GM21423 (cell line): ENCODE measurements around the gene CFAP46.

Experiments
- ATAC-seq: cut with Tn5 transposase; IDR thresholded peaks from one replicate; pipeline ENCODE4 v1.9.1; 2021; ENCODE audit warnings: mild to moderate bottlenecking, moderate library complexity; ENCODE audit not compliant: unreplicated experiment

CFAP46 gene

DNA sequence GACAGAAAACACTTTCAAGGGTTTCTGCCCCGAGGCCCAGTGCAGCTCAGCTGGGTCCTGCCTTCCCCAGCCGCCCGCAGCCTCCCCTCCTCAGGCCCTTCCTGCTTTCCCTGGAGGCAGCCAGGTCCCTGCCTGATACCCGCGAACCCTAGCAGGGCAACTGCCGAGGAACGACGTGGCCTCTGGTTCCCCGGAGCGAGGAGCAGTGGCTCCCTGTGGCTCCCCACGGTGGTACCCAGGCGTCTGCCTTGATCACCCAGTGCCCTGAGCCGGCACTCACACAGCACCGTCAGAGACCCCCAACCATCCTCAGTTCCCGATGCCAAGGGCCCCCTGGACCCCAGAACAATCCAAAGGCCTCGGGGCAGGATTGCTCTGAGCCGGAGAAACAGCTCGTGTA, 58.3 kb downstream of the CFAP46 start:
- ATAC-seq: no peak

- no peak for ATAC-seq
Measured at GRCh38 chr10:132883391-132883881, 58.9 kb downstream of the CFAP46 start.

DNA sequence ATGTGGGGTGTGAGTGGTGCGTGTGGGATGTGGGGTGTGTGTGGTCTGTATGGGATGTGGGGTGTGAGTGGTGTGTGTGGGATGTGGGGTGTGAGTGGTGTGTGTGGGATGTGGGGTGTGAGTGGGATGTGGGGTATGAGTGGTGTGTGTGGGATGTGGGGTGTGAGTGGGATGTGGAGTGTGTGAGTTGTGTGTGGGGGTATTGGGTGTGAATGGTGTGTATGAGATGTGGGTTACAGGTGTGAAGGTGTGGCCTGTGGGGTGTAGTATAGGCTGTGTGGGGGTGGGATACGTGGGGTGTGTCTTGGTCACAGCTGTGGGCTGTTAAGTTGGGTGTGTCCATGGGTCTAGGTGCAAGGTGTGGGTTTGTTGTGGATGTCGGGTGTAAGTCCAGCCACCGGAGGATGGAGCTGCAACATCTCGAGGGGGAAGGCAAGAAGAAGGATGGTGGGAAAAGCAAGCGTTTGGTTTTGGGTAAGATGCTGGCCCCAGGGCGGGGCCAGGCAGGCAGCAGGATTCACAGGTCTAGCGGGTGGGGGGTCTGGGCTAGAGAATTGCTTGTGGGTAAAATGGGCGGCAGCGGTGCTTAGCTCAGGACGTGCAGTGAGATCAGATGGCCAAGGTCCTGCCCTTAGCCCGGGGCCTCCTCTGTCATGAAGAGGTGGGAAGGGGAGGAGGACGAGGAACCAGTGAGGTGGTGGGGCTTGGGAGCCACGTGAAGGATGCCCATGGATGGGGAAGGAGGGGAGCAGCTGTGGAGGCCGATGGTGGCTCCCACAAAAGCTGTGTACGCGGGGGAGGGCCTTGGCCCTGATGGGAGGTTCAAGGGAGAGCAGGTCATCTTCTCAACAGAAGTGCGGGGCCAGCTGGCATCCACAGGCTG, 60.1 kb downstream of the CFAP46 start:
- ATAC-seq: no peak

DNA sequence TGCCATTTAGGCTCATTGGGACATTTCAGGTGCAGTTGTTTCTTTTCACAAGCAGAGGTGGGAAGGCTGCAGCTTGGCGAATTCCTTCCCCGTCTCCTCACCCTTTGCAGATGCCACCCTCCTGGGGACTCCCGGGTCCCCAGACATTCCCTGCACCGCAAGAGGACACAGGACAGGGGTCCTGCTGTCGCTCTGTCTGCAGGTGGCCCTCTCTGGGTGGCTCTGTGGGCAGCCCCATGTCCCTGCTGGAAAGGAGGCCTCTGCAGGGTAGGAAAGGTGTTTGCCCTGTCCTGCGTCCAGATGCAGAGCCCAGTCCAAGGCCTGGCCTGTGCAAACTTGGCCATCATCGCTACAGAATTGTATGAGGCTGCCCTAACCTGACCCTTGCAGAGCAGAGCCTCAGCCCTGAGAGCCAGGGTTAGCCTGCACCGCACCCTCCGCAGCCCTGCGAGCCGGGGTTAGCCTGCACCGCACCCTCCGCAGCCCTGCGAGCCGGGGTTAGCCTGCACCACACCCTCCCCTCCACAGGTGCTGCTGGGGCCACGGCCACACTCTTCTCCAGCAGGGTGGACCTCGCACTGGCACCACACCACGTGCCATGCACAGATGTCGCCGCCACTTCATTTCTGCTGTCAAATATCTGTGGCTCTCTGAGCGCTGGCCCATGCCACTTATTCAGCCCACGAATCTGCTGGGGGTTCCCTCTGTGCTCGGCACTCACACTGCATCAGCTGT, 61.0 kb downstream of the CFAP46 start:
- ATAC-seq: no peak

GRCh38 chr10:132880128-132880981, 62.0 kb downstream of the CFAP46 start:
- no peak for ATAC-seq

DNA sequence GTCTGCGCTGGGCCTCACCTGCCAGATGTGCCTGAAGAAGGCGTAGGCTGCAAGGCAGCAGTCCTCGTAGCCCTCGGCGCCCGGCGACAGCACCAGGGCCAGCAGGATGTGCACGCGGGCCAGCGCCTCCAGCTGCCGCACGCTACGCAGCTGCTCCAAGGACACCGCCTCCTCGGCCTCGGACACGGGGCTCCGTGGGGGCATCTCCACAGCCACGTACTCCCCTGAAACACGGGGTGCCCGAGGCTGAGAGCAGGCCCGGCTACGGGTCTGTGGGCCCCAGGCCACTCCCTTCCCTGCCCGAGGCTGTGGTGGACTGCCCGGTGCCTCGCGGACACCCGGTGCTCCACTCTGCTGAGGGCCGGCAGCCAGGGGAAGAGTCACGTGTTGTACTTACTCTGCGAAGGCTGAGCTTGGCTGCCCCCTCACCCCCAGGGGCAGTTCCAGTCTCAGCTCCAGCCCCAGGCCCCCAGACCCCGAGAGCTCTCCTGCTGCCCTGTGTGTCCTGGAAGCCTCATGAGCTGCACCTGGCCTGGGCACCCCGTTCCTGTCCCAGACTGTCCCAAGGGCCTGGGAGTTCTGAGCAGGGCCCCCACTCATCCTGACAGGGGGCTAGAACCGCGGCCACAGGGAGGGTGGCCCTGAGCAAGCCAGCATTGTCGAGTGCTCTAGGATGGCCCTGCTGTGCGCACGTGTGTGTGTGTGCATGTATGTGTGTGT, 62.8 kb downstream of the CFAP46 start:
- no peak for ATAC-seq

GRCh38 chr10:132878730-132879407, 63.5 kb downstream of the CFAP46 start:
- no peak for ATAC-seq

- ATAC-seq: no peak
Measured at GRCh38 chr10:132878091-132878729, 64.2 kb downstream of the CFAP46 start.

DNA sequence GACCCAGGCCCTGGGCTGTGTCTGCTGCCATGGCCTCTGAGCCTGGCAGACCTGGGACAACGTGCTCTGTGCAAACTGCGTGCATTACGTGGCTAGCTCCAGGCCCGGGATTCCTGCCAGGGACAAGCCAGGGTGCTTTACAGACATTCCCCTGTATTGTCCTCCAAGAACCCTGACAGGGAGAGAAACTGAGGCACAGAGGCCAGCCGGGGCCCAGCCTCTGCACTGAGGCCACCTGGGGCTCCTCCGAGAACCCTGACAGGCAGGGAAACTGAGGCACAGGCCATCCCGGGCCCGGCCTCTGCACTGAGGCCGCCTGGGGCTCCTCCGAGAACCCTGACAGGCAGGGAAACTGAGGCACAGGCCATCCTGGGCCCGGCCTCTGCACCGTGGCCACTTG, 64.9 kb downstream of the CFAP46 start:
- ATAC-seq: no peak

DNA sequence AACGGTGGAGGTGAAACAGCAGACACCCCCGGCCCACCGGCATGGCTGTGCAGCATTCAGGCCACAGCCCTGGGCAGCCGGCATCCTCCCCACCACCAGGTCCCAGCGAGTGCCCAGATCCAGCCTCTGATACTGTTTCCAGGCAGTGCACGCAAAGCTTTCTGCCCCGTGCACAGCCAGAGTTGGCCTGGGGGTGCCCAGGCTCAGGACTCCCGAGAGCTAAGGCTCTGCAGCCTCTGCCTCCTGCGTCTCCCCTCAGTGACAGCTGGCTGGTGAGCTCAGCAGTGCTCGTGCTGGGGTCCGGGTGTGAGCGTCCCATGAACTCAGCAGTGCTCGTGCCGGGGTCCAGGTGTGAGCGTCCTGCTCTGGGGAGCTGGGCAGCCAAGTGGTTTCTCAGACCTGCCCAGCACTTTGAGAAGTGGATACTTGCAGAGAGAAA, 65.4 kb downstream of the CFAP46 start:
- ATAC-seq: no peak

GRCh38 chr10:132876131-132876860, 66.1 kb downstream of the CFAP46 start:
- no peak for ATAC-seq

DNA sequence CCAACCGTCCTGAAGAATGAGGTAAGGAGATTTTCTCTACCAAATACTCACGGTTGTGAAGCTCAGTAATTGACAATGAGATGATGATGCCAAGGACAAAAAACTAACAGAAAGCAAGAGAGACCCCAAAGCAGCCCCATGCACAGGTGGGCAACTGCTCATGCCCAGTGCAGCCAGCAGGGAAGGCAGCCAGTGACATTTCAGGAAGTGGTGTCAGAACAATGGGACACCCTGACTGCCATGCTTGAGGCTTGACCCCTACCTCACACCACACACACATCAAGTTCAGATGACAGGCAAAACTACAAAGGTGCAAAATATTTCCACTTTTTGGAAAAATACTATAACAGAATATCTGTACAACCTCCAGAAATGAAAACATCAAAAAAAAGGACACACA, 66.9 kb downstream of the CFAP46 start:
- no peak for ATAC-seq

- ATAC-seq: no peak
Measured at GRCh38 chr10:132873395-132873794, 69.0 kb downstream of the CFAP46 start.

GRCh38 chr10:132872658-132873057, 69.7 kb downstream of the CFAP46 start:
- ATAC-seq: no peak

- no peak for ATAC-seq
Measured at GRCh38 chr10:132870426-132870825, 71.9 kb downstream of the CFAP46 start.

- no peak for ATAC-seq
Measured at GRCh38 chr10:132869621-132870020, 72.7 kb downstream of the CFAP46 start.

- no peak for ATAC-seq
Measured at GRCh38 chr10:132868995-132869394, 73.4 kb downstream of the CFAP46 start.

GRCh38 chr10:132867801-132868644, 74.3 kb downstream of the CFAP46 start:
- ATAC-seq: no peak
